Prostate gland (tissue), 2 donors: ENCODE results near the gene RIT1. TPM values are rescaled to one million over a fixed set of nuclear protein-coding genes. Genes with fewer than 3 reads are reported as not detected.

ENCODE experiments used
- DNase-seq: peaks from one replicate; pipeline ENCODE4 v3.0.0-alpha.2; 2019; ENCODE audit warnings: low spot score
- H3K27ac ChIP-seq, 2 donors: fragments of 200-600 bp; sonication (generic); 2 replicates each; pipeline ENCODE4 v1.5.1; 2017 to 2019
- H3K27me3 ChIP-seq: fragments of 200-600 bp; sonication (generic); replicated peaks from 2 replicates; pipeline ENCODE4 v1.5.1; 2019; ENCODE audit not compliant: insufficient read depth
- H3K36me3 ChIP-seq, 2 donors: fragments of 200-600 bp; sonication (generic); 1 replicate in 1 of 2; 2 replicates in 1 of 2; pipeline versions ENCODE4 v1.5.1 to v1.8.1; 2017 to 2019
- H3K4me1 ChIP-seq: fragments of 200-600 bp; sonication (generic); replicated peaks from 2 replicates; pipeline ENCODE4 v1.5.1; 2019
- H3K4me3 ChIP-seq, 2 donors: fragments of 200-600 bp; sonication (generic); 2 replicates each; pipeline ENCODE4 v1.5.1; 2017 to 2019
- H3K9me3 ChIP-seq: fragments of 200-600 bp; sonication (generic); 2 replicates; pipeline ENCODE4 v1.5.1; 2017
- POLR2A ChIP-seq: fragments of 450-650 bp; IDR thresholded peaks from one replicate; pipeline ENCODE4 v1.6.1; 2016; ENCODE audit warnings: antibody characterized with exemption, mild to moderate bottlenecking
- POLR2AphosphoS5 ChIP-seq: sonication (generic); formaldehyde crosslinking; IDR thresholded peaks from one replicate; pipeline ENCODE4 v1.6.1; 2017; ENCODE audit warnings: antibody characterized with exemption
- WGBS: methylation state at CpG from one replicate; pipeline ENCODE4 v1.1.5; 2018; 5-methylcytosine and 5-hydroxymethylcytosine counted together
- intact Hi-C: fragments of 100-400 bp; cut with DNase I; formaldehyde crosslinking; loops from one replicate; pipeline ENCODE4 v1.14.2; 2022
- total RNA-seq, 2 donors: library from RNA; depleted of rRNA; stranded (reverse); fragments of >200 nt; gene quantifications; one replicate each; pipeline ENCODE4 v1.1.0, GENCODE V29; 2016
- TF ChIP-seq, protein P1 (sequence below), 4 experiments: fragments of 200-600 bp in 2 of 4; fragments of 450-650 bp in 2 of 4; sonication (generic) in 2 of 4; IDR thresholded peaks; 1 replicate in 3 of 4; 2 replicates in 1 of 4; pipeline ENCODE4 v1.5.1; 2016 to 2019; ENCODE audit warnings: antibody characterized with exemption in 4 of 4, mild to moderate bottlenecking in 2 of 4, moderate library complexity in 2 of 4

The RIT1 gene
- total RNA-seq, 2 donors from 2014 or later, result 20.8 to 21.8 TPM

DNA sequence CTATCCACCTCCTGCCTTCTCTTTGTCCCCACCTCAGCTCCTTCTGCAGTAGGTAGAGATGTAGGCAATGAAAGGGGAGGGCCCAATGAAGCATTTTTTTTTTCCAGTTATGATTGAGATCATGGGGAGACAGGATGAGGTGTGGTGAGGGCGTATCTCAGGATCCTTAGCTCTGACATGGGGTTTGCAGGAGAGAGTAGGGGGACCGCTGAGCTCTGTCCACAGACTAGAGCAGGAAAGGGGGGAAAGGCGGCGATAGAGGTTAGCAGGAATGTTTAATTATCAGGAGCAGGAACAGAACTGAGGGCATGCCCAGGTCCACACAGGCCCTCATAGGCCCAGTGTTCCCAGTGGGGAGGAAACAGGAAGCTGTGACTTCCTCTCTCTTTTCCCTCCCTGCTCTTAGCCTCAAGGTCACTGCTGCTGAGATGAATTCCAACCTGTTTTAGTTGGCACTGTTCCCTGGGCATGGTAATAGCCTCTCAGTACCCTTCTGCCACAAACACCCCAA lies 29.4 kb upstream of the RIT1 start:
- 69% methylated on average over 4 of the region's 4 CpGs for WGBS
- Histone ChIP-seq H3K4me3 (no peak overlapping the region), H3K36me3 (no peaks in the 10 kb centered on the region), H3K9me3 (no peaks in the 10 kb centered on the region), H3K27me3 (no peaks in the 10 kb centered on the region), H3K27ac (no peak overlapping the region), H3K4me1 (no peaks in the 10 kb centered on the region)
- intact Hi-C loops, result no loop called here
- DNase-seq, result no peak
- TF ChIP-seq, protein P1, sequence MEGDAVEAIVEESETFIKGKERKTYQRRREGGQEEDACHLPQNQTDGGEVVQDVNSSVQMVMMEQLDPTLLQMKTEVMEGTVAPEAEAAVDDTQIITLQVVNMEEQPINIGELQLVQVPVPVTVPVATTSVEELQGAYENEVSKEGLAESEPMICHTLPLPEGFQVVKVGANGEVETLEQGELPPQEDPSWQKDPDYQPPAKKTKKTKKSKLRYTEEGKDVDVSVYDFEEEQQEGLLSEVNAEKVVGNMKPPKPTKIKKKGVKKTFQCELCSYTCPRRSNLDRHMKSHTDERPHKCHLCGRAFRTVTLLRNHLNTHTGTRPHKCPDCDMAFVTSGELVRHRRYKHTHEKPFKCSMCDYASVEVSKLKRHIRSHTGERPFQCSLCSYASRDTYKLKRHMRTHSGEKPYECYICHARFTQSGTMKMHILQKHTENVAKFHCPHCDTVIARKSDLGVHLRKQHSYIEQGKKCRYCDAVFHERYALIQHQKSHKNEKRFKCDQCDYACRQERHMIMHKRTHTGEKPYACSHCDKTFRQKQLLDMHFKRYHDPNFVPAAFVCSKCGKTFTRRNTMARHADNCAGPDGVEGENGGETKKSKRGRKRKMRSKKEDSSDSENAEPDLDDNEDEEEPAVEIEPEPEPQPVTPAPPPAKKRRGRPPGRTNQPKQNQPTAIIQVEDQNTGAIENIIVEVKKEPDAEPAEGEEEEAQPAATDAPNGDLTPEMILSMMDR (IDR thresholded peaks at IDR 0.05), result no peak
- TF ChIP-seq POLR2A (no peak), POLR2AphosphoS5 (no peak)

- intact Hi-C loops, result loop anchor here (2.0 kb wide), 1 partner anchor 51 kb away; no protein-coding TSS in a partner anchor
- Histone ChIP-seq H3K27me3 (no peaks in the 10 kb centered on the region), H3K36me3 (no peaks in the 10 kb centered on the region), H3K27ac (no peak overlapping the region), H3K4me1 (no peaks in the 10 kb centered on the region), H3K9me3 (no peaks in the 10 kb centered on the region), H3K4me3 (no peak overlapping the region)
- TF ChIP-seq, protein P1 (IDR thresholded peaks at IDR 0.05), result peak; percentile 17 to 73 (median 52)
- no peak for TF ChIP-seq POLR2A
- TF ChIP-seq POLR2AphosphoS5, result peak; percentile 25
- 0% methylated on average over 1 of the region's 1 CpG for WGBS
- peak; percentile 37 for DNase-seq
Observed at GRCh38 chr1:155938220-155938627, 27.1 kb upstream of the RIT1 start.

DNA sequence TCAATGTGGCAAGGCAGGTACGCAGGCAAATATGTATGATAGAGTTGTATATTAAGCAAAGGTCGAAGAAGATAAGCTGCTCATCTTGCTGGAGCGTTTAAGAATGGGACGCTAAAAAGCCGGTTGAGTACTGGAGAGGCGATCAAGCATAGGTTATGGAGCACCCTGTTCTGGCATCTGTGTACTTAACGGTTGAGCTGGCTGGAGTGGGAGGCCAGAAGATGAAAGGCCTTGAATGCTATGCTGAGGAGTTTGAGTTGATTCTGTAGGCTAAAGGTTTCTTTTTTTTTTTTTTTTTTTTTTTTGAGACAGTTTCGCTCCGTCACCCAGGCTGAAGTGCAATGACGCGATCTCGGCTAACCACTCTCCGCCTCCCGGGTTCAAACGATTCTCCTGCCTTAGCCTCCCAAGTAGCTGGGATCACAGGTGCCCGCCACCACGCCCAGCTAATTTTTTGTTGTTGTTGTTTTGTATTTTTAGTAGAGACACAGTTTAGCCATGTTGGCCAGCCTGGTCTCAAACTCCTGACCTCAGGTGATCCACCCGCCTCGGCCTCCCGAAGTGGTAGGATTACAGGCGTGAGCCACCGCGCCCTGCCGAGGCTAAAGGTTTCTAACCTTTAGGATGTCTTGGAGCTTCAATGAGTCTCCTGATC lies 23.9 kb upstream of the RIT1 start:
- peaks cover 23% of the 10 kb centered on the region for H3K4me1 ChIP-seq
- TF ChIP-seq, protein P1 (IDR thresholded peaks at IDR 0.05), result no peak
- no peak for TF ChIP-seq POLR2A
- TF ChIP-seq POLR2AphosphoS5, result no peak
- H3K27me3 ChIP-seq, result no peaks in the 10 kb centered on the region
- intact Hi-C loops, result no loop called here
- H3K36me3 ChIP-seq, result no peaks in the 10 kb centered on the region
- H3K9me3 ChIP-seq, result no peaks in the 10 kb centered on the region
- 78% methylated on average over 24 of the region's 24 CpGs for WGBS
- peak overlapping the region; percentile 86 to 91 for H3K27ac ChIP-seq
- peak overlapping the region; percentile 69 to 92 for H3K4me3 ChIP-seq
- no peak for DNase-seq

GRCh38 chr1:155934097-155934935 lies 23.2 kb upstream of the RIT1 start, which contains the start of gene KHDC4:
KHDC4 (minus strand) TSS chr1:155934413; CDS start chr1:155934373, 40 bp downstream.
- DNase-seq, result peak; percentile 98
- H3K9me3 ChIP-seq, result no peaks in the 10 kb centered on the region
- H3K36me3 ChIP-seq, result no peaks in the 10 kb centered on the region
- H3K27ac ChIP-seq, result peak within 1 kb of the TSS; percentile 86 to 91
- H3K27me3 ChIP-seq, result no peaks in the 10 kb centered on the region
- TF ChIP-seq POLR2A (peak; percentile 91), POLR2AphosphoS5 (peak; percentile 100)
- TF ChIP-seq, protein P1 (IDR thresholded peaks at IDR 0.05), result peak in 2 of 4 experiments; percentile 28 to 46
- under 1% methylated on average over 50 of the region's 50 CpGs for whole genome bisulfite sequencing
- intact Hi-C loops, result no loop called here
- peaks cover 24% of the 10 kb centered on the region for H3K4me1 ChIP-seq
- peak within 1 kb of the TSS; percentile 69 to 92 for H3K4me3 ChIP-seq
